Inflammatory macrophage treated with lipopolysaccharide for 1 hour (primary cell): ENCODE data around the gene SEMA5B.
A peak's percentile ranks its signal among the peaks of the same experiment; 100 is the strongest.

ENCODE experiments used
- DNase-seq, 2 donors: peaks; one replicate each; pipeline ENCODE4 v3.0.0-alpha.2; 2020 to 2022

The SEMA5B gene

GRCh38 chr3:122969585-122970469 is 57.7 kb downstream of the SEMA5B start:
- DNase-seq, result no peak

GRCh38 chr3:122967765-122968164 is 59.8 kb downstream of the SEMA5B start:
- DNase-seq, result no peak

DNA sequence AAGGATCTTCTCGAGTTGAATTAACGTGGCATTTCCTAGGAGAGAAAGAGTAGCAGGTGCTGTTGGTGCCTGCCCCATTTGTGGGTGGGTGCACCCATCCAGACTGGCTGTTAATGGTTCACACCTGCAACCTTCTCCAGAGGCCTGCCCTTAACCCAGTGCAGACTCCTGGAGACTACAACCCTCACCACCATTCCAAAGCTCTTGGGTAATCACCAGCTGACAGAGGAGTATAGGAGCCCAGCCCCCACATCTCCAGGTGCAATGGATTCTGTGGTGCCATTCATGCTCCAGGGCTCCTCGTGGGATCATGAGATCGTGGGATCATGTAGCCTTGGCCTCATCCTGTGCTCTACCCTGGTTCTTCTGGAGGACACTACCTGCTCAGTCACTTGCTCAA is 60.2 kb downstream of the SEMA5B start:
- DNase-seq, result no peak

- no peak for DNase-seq
Observed at GRCh38 chr3:122966045-122966444, 61.5 kb downstream of the SEMA5B start.

DNA sequence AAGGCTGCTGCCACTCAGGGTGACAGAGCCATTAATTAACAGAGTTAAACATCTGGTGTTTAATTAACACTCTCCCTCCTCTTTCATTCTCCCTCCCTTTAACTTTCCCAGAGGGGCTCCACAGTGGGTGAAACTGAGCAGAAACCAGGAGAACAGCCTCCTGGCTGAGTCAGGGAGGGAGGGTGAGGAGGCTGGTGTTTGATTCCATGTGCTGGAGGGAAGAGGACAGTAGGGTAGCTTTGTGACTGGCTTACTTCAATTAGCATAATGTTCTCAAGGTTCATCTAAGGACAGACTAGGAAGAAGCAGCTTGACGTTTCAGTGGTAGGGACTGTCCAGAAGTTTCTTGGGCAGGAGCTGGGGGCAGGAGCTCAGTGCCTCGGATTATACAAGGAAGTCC is 62.8 kb downstream of the SEMA5B start:
- no peak for DNase-seq

DNA sequence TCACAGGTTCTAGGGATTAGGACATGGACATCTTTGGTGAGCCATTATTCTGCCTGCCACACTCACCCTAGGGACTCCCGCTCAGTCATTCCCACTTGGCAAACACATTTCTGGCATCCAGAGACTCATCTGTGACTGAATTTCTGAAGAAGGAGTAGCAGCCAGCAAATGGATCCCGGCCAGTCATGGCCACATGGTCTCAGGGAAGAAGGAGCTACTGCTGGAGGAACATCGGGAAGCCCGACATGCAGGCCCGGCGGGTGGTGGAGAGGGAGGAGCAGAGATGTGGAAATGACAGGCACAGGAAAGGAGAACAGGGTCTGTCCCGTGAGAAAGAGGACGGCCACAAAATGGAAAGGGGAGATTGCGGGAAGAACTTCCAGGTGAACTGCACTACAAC is 65.4 kb downstream of the SEMA5B start:
- DNase-seq, result no peak

GRCh38 chr3:122961146-122961545 is 66.4 kb downstream of the SEMA5B start:
- peak in 1 of 2 donors; percentile 5 for DNase-seq

DNA sequence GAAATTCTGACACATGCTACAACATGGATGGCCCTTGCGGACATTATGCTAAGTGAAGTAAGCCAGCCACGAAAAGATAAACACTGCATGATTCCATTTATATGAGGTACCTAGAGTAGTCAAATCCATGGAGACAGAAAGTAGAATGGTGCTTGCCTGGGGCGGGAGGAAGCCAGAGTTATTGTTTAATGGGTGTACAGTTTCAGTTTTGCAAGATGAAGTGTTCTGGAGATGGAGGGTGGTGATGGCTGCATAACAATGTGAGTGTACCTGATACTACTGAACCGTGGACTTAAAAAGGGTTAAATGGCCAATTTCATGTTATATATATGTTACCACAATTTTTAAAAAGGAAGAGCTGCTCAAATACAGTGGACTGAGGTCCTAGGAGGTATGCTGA is 66.9 kb downstream of the SEMA5B start:
- DNase-seq, result no peak

GRCh38 chr3:122959339-122959738 is 68.2 kb downstream of the SEMA5B start:
- DNase-seq, result no peak

GRCh38 chr3:122957707-122958689 is 69.6 kb downstream of the SEMA5B start:
- DNase-seq, result no peak

- DNase-seq, result no peak
Observed at GRCh38 chr3:122956693-122957455, 70.7 kb downstream of the SEMA5B start.

DNA sequence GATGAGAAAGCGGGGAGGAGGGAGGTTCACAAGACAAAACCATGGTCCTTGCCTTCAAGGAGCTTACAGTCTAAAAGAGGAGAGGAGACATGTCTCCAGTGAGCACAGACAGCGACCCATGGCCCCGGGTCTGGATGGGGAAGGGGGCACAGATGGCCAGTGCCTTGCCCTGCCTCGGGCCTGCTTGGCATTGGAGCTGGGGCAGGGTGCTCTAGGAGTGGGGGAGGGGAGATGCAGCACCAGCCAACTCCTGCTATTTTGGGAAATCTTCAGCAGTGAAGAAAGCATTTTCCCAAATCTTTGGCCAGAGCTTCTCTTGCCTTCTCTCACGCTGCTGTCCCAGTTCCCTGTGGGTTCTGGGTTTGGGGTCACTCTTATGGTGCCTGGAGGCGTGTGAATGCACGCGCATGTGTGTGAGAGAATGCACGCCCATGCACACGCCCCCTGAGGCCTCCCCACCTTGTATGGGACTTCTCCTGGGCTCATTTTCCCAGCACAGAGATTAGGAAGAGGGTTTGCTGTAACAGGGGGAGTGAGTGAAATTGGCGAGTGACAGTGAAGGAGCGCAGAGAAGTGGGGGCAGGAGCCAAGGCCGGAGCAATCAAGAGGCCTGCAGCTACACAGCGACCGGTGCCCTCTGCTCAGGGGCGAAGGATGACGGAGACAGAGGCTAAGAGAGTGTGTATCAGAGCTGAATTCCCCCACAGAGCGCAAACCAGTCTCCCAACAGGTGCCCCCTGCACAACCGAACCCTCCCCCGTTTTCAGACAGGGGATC is 71.5 kb downstream of the SEMA5B start:
- DNase-seq, result no peak

DNA sequence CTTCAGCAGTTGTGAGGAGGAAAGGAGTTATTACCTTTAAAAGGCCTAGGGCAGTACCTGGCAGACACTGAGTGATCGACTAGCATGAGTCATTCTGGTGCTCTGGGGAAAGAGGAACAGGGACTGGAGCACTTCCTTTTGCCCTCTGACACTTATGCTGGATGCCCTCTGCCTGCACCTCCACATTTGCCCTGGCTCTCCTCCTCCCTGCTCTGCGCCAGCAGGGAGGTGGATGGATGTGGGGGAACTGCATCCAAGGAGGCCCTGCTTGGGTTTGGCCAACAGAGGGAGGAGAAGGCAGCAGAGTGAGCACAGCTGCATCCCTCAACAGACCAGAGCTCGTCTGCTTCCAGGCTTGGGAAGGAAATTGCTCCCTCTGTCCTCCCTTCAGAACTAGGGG is 75.0 kb downstream of the SEMA5B start:
- peak; percentile 60 to 64 for DNase-seq

DNA sequence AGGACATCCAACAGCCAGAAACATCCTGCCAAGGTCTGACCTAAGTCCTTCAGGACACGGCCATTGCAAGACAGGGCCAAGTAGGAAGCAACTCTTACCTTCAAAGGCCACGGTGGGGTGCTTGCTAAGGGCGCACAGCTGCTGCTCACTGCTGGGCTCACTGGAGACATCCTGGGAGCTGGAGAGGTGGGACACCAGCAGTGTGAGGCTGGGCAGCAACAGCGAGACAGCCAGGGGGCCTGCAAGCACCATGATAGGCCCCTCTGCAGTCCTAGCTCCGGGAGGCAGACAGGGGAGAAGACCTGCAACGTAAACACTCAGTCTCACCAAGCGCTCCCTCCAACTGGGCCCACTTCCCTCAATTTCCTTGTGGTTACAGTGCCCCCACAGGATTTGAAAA is 79.2 kb downstream of the SEMA5B start:
- no peak for DNase-seq

DNA sequence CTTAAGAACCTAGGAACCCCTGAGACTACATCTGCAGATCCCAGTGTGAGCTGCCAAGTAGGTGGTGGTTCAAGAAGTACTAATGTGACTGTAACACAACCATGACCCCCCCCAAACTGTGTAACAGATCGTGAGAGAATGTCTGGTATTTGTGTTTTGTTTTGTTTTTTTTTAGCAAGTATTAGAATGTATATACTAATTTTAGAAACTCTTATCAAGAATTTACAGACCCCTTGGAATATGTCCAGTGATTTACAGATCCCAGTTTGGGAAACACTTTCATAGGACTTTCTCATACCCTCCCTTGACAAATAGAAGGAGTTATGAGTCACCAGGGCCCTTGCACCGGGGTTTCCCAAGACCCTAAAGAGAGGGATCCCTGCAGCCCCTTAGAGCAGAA is 79.8 kb downstream of the SEMA5B start:
- no peak for DNase-seq

- no peak for DNase-seq
Observed at GRCh38 chr3:122947196-122947595, 80.4 kb downstream of the SEMA5B start.

DNA sequence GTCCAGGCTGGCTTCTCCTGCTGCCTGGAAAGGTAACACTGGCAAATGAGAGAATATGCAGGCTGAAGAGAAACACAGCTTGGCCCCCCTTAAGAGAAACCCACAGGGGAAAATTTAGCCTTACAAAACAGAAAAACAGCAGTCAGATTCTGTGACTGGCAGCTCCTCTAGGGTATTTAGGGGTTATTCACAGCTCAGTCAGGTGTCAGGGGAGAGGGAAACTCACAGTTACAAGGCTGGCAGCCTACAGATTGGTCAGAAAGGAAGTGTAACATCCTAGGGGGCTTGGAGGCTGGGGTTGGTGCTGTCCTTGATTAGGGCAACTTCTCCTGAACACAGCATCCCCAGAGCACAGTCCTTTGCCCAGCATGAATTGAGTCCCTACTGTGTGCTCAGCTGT is 81.4 kb downstream of the SEMA5B start:
- peak in 1 of 2 donors; percentile 28 for DNase-seq

GRCh38 chr3:122945230-122945629 is 82.3 kb downstream of the SEMA5B start:
- DNase-seq, result no peak

DNA sequence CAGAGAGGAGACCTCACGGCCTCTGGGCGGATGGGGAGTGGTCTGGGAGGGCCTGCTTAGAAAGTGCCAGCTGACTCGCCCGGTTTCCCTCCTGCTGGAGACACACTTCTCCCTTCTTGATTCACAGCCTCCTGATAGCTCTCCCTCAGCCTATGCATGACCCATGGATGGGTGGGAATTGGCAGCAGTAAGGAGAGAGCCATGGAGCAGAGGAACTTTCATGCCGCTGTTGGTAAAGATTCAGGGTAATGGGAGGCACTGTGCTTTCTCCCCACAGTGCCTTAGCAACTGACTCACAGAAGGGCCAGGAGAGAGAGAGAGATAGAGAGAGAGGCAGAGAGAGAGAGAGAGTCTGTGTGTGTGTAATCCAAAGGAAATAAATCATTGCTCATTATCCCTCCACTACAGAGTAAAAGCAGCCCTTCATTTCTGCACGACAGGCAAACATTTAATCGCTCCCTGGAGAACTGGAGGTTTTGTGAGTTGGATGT is 82.8 kb downstream of the SEMA5B start:
- DNase-seq, result no peak

GRCh38 chr3:122943828-122944190 is 83.8 kb downstream of the SEMA5B start:
- DNase-seq, result no peak

DNA sequence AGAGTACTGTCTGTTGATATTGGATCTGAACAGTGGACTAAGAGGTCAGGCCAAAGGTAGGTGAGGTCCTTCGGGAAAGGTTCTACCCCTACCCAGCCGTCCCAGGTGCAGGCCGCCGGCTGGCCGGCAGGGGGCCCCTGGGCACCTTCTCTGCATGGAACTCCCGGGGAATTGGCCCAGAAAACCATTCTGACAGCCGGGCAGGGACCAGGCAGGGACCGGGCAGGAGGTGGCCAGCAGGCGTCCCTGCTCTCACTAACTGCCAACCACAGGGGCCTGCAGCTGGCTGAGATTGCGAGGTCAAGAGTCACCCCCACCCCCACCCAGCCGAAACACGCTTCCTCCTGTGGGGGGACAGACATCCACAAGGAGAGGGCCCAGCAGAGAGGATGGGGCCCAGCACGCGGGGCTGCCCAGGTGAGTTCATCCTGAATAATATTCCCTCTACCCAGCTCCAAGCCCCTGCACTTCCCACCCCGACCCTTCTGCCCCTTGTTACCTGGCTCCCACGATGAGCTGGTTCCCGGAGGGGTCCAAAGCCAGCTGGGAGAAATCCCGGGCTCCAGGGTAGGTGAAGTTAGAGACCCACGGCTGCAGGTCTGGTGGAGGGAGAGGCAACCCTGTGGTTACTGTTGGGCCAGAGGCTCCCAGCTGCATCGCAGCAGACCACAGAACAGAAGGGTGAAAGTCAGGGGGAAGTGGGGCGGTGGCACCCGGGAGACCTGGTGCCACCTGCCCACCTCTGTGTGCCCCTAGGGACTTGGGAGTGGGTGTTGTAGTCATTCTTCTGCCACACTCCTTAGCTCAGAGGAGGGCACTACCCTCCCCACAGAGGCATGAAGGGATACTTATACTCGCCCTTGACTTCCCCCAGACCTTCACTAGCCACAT is 84.4 kb downstream of the SEMA5B start:
- peak; percentile 26 to 49 for DNase-seq
